ENCODE data around the gene MCTP1.

The MCTP1 gene

GRCh38 chr5:94747371-94747770 is 537.5 kb downstream of the MCTP1 start:
- no peak for DNase-seq

- DNase-seq = no peak
Measured at GRCh38 chr5:94746731-94747124, 538.2 kb downstream of the MCTP1 start.

DNA sequence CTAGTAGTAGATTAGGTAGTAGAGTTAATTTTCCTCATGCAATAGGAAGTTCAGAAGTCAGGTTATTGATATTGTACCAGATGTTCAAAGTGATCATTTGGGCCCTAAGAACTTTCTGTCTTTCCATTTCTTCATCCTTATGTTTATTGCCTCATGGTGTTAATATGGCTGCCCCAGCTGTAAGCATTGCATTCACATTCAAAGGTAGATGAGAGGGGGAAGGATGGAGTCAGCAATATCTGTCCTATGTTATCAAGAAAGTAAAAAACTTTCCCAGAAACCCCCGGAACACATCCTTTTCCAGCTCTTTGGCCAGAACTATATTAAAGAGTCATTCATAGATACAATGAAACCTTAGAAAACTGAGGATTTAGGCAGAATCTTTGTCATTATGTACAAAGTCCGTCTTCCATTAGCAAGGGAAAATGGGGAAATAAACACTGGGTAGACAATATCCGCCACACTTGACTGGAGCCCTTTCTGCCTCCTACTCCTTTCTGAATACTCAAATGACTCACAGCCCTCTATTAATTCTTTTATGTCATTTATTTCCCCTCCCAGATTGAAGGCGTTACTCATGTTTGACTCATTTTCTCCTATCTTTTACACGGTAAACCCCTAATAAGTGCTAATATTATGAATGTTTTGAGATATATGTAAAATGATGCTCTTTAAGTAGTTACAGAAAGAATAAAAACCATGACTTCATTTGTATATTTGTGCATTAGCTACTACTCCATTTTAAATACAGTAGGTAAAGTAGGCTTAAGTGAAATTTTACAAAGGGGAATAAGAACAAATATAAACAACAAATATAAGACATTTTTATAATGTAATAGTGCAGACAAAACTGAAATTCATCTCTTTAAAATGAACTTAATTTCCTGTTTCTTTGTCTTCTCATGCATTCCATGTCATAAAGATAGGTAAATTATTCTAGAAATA is 538.8 kb downstream of the MCTP1 start:
- no peak for DNase-seq

- no peak for DNase-seq
Measured at GRCh38 chr5:94744906-94745305, 540.0 kb downstream of the MCTP1 start.

DNA sequence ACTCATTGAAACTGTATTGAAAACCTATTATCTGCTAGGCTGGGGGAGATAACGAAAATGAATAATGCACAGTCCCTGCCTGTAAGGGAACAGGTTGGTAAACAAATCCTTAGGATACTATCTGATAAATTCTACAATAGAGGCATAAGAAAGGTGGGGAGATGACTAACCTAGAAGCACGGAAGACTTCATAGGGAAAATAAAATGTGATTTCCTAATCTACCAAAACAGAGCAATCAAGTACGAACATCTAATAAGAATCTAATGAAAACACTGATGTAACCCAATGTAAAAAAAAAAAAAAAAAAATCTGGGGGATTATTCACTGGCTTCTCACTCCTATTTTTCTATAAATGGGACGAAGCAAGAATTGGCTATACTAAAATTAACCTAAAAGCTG is 542.0 kb downstream of the MCTP1 start:
- no peak for DNase-seq

DNA sequence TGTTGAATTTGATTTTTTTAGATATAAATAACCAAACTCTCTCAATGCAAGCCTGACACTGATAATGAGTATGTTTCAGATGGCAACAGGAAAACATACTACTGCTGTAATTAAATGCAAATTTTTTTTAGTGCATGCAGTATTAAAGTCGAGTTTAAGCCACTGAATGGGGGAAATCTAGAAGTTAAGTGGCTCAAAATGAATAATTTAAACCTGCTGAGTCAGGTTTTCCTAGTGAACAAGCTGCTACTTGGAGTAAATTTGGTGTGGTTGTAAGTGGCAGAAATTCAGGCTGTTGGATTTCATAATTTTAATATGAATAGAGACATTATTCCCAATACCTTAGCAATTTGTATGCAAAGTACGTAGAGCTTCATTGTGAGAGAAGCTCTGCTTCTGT is 544.6 kb downstream of the MCTP1 start:
- no peak for DNase-seq

- DNase-seq = no peak
Measured at GRCh38 chr5:94736498-94736897, 548.4 kb downstream of the MCTP1 start.

DNA sequence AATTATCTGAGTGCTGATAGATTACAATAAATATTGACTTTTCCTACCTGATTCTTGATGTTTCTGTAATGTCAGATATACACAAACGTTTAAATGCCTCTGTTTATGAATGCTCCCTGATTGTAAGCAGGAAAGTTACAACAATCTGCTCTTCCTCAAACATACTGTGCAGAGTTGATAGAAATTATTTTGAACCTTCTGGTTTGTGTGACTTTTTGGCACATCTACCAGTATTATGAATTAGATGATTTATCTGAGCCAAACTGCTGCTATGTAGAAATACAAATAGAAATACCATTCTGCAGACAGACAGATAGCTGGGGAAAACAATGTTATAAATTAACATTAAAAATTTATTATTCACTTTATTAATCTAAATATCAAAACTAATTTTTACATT is 553.4 kb downstream of the MCTP1 start:
- DNase-seq = no peak

DNA sequence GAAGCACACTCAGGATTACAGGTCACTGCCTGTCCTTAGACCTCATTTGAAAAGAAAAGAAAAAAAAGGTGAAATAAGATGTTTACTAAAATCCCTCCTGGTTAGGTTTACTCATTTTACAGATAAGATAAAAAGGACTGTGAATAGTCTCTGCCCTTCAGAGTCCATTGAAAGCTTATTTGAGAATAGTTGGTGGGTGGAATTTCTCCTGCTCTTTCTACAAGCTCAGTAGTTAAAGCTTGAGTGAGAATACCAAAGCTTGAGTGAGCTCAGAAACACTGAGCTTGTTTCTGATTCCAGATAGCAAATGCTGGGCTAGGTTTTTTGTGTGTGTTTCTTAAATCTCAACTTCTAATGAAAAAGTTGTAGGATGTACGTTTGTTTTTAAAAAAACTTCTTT is 559.8 kb downstream of the MCTP1 start:
- DNase-seq = no peak

GRCh38 chr5:94715768-94716167 is 569.1 kb downstream of the MCTP1 start:
- DNase-seq = no peak

GRCh38 chr5:94711785-94712184 is 573.1 kb downstream of the MCTP1 start:
- DNase-seq = no peak

DNA sequence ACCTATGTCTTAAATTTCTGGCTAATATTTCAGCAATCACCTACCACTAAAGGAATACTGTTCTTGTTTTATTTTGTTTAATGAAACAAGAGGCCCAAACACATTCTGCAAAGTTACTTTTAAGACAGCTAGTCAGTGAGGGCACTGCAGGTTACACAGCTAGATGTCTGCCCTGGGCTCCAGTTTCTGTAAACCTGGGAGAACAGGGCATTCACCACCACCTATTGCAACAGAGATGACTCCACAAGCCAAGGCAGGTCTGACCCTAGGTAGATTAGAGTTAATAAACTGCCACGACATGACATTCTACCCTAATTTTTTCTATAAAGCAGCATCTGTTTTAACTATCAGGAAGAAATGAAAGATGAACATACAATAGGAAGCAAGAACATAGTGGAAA is 575.6 kb downstream of the MCTP1 start:
- no peak for DNase-seq

- DNase-seq = no peak
Measured at GRCh38 chr5:94707359-94707758, 577.5 kb downstream of the MCTP1 start.

DNA sequence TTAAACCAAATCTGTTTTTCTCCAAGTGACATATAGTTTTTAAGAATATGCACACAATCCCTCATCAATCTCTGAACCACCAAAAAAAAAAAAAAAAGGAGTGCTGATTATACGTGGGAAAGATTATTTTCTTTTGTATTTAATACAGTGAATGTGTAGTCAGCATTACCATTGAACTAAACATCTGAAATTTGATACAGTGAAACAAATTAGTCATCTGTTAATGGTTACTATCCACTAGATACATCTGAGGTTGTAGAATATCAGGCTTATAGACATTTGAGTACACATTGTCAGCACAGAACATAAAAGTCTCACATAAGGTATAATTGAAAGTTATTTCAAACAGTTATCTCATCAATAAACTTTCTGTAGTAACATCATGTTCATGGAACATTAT is 579.5 kb downstream of the MCTP1 start:
- DNase-seq = no peak

DNA sequence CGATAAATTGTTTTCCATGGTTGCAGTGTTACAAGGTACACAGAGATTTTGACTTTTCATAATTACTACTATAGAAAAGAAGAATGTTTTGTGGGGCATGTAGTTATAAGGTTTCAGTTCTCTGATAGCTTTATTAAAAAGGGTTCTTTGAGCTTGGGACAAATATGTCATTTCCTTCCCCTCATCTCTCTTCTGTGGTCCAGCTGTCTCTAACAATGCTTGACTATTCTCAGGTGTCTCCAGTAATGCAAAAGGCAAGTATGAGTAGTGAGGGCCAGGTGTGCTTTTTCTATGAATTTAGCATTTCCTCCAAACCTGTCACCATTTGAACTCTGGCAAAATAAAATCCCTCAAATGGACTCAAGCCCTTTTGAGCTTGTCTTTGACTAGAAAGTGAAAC is 582.2 kb downstream of the MCTP1 start:
- no peak for DNase-seq

GRCh38 chr5:94700592-94700991 is 584.3 kb downstream of the MCTP1 start:
- DNase-seq = no peak

DNA sequence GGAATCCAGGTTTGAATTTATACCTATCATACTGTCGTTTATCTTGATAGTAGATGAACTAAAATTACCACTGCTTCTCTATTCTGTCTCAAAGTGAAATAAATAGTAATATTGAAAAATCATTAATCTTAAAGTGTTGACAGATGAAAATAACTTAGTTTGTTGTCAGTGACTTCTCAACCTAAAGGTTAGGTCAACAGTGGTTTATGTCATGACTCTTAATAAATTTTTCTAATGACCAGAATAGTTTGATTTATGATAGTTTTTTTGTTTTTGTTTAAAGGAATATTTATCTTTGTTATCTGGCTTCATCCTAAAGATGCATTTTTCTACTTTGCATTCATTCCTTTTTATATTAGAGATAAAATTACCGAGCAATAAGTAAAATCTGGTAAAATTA is 585.3 kb downstream of the MCTP1 start:
- no peak for DNase-seq

DNA sequence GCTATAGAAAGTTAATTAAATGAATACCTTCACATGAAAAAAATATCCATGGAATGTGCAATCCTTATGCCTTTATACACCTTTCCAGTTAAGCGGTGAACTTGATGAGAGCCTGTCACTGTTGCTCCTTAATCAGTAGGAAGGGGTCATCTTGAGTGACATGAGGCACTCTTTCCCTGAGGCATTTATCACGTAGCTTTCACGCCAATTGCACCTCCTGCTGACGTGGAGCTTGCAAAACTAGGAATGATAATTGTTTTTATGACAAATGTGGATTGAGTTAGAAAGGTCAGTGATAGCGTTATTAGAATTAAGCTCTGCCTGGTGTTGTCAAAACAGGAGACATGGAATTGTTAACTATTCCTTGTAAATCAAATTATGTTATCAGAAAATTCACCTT is 586.7 kb downstream of the MCTP1 start:
- no peak for DNase-seq

DNA sequence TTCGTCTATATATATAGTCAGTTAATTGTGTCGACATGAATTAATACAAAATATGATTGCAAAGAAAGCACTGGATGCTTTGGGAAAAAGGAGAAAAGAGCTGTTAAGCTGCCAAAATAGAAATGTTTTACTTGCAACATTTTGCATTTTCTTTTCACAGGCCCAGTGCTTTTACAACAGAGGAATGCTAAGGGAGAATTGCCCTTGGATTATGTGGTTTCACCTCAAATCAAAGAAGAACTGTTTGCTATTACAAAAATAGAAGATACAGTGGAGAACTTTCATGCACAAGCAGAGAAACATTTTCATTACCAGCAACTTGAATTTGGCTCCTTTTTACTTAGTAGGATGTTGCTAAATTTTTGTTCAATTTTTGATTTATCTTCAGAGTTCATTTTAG is 590.2 kb downstream of the MCTP1 start:
- DNase-seq = no peak

DNA sequence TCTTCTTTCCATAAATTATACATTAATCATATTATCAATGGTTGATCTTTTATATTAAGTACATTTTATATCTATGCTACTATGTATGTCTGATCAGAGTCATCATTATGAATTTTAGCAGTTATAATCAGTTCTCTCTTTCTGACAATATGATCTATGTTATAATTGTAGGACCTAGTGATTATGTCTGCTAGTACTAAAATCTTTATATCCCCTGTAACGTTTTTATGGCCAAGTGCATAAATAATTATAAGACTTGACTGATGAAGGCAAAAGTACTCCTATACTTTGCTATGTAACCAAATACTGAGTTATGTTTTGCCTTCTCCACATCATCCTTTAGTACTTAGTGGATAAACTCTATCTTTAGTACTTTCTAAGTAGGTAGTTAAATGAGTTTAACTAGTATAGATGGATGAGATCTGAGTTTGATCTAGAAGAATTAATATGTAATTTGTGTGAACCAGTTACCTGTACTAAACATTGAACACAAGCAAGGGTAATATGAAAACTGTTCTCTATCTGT is 591.0 kb downstream of the MCTP1 start:
- no peak for DNase-seq

DNA sequence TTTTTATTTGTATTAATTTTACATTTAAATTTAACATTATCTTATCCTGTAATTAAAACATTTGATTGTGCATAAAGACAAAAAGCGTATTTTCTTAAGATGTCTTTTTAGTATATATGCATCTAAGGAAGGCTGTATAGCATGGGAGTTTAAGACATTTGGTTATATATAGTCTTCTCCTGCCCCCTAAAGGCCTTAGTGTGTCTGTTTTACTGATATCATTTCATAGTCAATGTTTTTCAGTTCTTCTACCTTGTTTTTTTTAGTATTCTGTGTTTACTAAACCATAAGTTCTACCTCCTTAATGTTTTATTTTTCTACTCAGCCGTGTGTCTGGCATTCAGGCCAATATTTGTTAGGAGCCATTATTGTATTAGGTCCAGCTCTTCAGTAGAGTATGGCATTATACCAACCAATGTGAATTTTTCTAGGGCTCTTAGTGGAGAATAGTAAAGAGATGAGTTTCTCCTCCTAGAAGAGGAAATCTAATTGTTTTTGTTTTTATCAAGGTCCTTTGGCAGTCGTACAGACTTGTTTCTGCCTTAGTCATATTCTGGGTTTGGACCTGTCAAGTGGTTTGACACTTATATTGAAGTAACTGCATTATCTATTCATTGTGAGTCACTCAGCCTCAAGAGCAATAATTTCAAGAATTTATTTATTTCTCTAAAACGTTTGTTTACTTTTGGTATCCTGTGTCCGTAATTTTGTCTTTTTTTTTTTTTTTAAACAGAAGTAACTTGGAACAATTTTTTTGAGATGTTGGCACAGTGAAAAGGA is 591.7 kb downstream of the MCTP1 start:
- no peak for DNase-seq

DNA sequence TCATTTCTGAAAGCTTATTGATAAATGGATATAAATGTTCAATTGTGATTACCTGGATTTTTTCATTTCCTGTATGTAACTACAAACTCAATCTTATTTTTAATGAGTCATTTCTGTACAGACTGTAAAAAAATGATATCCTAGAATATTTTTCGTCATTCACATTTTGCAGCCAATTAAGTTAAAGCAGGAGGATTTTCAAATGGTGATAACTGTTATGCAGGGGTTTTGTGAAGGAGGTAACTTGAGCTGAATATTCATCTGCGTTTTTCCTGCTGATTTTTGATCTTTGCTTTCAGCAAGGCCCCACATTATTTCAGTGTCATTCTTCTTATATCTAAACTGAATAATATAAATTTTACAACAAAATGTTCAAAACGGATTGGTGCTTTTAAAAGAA is 592.3 kb downstream of the MCTP1 start:
- no peak for DNase-seq

DNA sequence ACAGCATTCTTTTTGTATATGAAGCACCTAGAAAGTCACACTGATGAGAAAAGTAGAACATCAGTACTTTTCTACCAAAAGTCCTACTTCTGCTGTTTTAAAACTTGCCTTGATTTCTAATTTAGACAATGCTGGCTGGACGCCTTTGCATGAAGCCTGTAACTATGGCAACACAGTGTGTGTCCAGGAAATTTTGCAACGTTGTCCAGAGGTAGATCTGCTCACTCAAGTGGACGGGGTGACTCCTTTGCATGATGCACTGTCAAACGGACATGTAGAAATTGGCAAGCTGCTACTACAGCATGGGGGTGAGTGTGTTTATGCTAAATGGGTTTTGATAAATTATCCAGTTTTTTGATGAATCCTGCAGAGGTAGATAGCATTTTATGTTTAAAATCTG is 592.9 kb downstream of the MCTP1 start:
- DNase-seq = no peak

GRCh38 chr5:94691291-94691690 is 593.6 kb downstream of the MCTP1 start:
- DNase-seq = no peak

Data from activated T-cell treated with anti-CD3 and anti-CD28 coated beads, Interleukin-2, amount 50 U/mL, for 48 hours (primary cell).